ENCODE results near the gene SLC4A1AP. TPM values are rescaled to one million over a fixed set of nuclear protein-coding genes. Genes with fewer than 3 reads are reported as not detected.

Gene SLC4A1AP
- polyA plus RNA-seq, 2 of the 4 experiments (the other 2 are of a cell fraction): 32.6 to 33.0 TPM

GRCh38 chr2:27663285-27664153 lies at the start of gene SLC4A1AP, which contains the start of gene SUPT7L (continued):
- peak; percentile 46; the same call in 1 of the 2 replicates for TF ChIP-seq E2F6 (IDR thresholded peaks at IDR 0.05; ENCODE audit: borderline replicate concordance, low read depth)
- TF ChIP-seq TP53 (CRISPR knock-in tag; IDR thresholded peaks at IDR 0.05): peak; percentile 68
- TF ChIP-seq MAX (IDR thresholded peaks at IDR 0.05): peak; percentile 88
- TF ChIP-seq PHF8 (IDR thresholded peaks at IDR 0.05; ENCODE audit: borderline replicate concordance, low read depth): peak; percentile 88
- peak; percentile 98 for TF ChIP-seq HMGXB4 (CRISPR knock-in tag; IDR thresholded peaks at IDR 0.05; ENCODE audit: borderline replicate concordance)
- no peak for TF ChIP-seq ELK1 (IDR thresholded peaks at IDR 0.05; ENCODE audit: low read depth, low read length)

GRCh38 chr2:27613985-27614384 lies 49.7 kb upstream of the SLC4A1AP start:
- Histone ChIP-seq H3K4me2 (no peak overlapping the region), H3K4me3 (no peak overlapping the region), H3K4me1 (no peaks in the 10 kb centered on the region), H3K9me3 (no peaks in the 10 kb centered on the region), H3K27ac (no peak overlapping the region)
- TF ChIP-seq RFX5 (IDR thresholded peaks at IDR 0.05) (no peak), RARB (CRISPR knock-in tag; IDR thresholded peaks at IDR 0.05) (no peak), GATA3 (IDR thresholded peaks at IDR 0.05; ENCODE audit: borderline replicate concordance) (no peak), ZNF302 (CRISPR knock-in tag; IDR thresholded peaks at IDR 0.05) (no peak), EHF (CRISPR knock-in tag; IDR thresholded peaks at IDR 0.05) (no peak), POLR2A (IDR thresholded peaks at IDR 0.05; ENCODE audit: low read length) (no peak), SMC3 (IDR thresholded peaks at IDR 0.05) (no peak), MAFK (IDR thresholded peaks at IDR 0.05; ENCODE audit: partially characterized antibody) (no peak), RNF2 (IDR thresholded peaks at IDR 0.05; ENCODE audit: borderline replicate concordance, low read depth) (no peak), HMGXB4 (CRISPR knock-in tag; IDR thresholded peaks at IDR 0.05; ENCODE audit: borderline replicate concordance) (no peak), TP53 (CRISPR knock-in tag; IDR thresholded peaks at IDR 0.05) (no peak), CBX2 (IDR thresholded peaks at IDR 0.05; ENCODE audit: borderline replicate concordance, low read depth) (no peak), E2F6 (IDR thresholded peaks at IDR 0.05; ENCODE audit: borderline replicate concordance, low read depth) (no peak), ATOH8 (CRISPR knock-in tag; IDR thresholded peaks at IDR 0.05; ENCODE audit: low read depth) (no peak), BCL3 (IDR thresholded peaks at IDR 0.05) (no peak)
- ChIA-PET CTCF (interaction anchor here (0.9 to 1.0 kb wide), 2 partner anchors 70 to 334 kb away, joined by 3 read pairs; no protein-coding TSS in a partner anchor), POLR2A (interaction anchor here (0.6 kb wide), 1 partner anchor 141 kb away, joined by 3 read pairs; no protein-coding TSS in a partner anchor)
- ATAC-seq: no peak
- FAIRE-seq: no peak
- WGBS (ENCODE audit: missing lambda C conversion rate): 83% methylated on average over 2 of the region's 2 CpGs
- DNase-seq (ENCODE audit: low read depth in 1 of 2, low spot score in 1 of 2): no peak
